Left ventricle myocardium superior (tissue), 1 donor: ENCODE measurements around the gene SEL1L3. TPM values are rescaled to one million over a fixed set of nuclear protein-coding genes. Genes with fewer than 3 reads are reported as not detected.
"Not testable (repeated sequence)": the region's sequence is repeated elsewhere in the genome, so short reads cannot be mapped to it uniquely, and the experiment has no call there.

Experiments used
- ATAC-seq: fragments of 200-7000 bp; cut with Tn5 transposase; one replicate; pipeline ENCODE4 v1.9.1; 2020; ENCODE audit warnings: mild to moderate bottlenecking, moderate library complexity
- DNase-seq: peaks from one replicate; pipeline ENCODE4 v3.0.0-alpha.2; 2020
- intact Hi-C: fragments of 100-400 bp; cut with micrococcal nuclease; formaldehyde crosslinking; loops from one replicate; pipeline ENCODE4 v1.11.0; 2022
- long read RNA-seq: library from polyadenylated mRNA; unstranded; transcript quantifications from one replicate; pipeline ENCODE4 v2.0.0, GENCODE V29; 2021
- total RNA-seq: library from RNA; stranded (reverse); fragmentation: NEBNext Ultra II Directional; extraction: Animal tissue kit (Norgen Biotek cat#: 25700); gene quantifications from one replicate; pipeline ENCODE4 v1.2.1, GENCODE V29; 2021
- donor health status: DM: no; HTN: yes; CAD: no; lungs with severe emphysema.

Gene SEL1L3
- total RNA-seq = 2.8 TPM
- long read RNA-seq, full-length matches to known transcripts = 3 of 5 reads
- long read RNA-seq, partial matches to known transcripts = 1 of 5 reads
- long read RNA-seq, other reads (novel, unspliced or antisense) = 1 of 5 reads

DNA sequence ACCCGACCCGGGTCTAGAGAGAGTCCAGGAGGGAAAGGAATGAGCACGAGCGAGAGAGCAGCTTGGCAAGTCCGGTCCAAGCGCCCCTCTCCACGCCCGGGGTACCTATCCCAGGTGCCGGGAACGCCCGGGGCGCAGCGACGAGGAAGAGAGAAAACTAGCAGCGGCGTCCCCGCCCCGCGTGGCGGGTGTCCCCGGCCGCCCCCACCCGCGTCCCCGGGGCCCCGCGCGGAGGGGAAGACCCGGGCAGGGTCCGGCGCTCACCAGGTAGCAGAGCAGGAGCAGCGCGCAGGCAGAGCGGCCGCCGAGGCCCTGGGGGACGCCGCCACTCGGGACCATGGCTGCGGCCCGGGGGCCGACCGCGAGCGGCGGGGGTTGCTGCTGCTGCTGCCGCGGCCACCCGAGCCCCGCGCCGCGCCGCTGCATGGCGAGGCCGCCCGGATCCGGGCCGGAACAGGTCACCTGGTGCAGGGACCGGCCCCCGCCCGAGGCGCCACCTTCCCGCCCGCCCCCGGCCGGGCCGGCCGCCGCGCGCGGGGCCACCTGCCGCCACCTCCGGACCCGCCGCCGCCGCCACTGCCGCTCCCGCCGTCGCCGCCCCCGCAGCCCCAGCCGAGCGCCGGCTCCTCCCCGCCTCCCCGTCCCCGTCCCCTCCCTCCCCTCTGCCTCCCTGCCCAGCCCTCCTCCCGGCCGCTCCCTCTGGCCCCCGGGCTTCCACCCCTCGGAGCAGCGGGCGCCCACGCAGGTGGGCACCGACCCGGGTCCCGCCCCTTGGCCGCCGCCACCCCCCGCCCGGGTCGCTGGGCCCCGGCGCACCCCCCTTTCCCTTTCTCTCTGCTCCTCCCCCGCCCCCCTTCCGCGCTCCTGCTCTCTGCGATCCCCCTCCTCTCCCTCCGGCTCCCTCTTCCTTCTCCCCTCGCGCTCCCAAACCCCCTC is at the start of gene SEL1L3:
TSS of gene SEL1L3 (minus strand) at position 578 of the 936 bp plus-strand sequence. CDS start at position 426, 152 bp downstream.
- intact Hi-C loops = no loop called here
- peak; percentile 63 for DNase-seq
- ATAC-seq = peak; percentile 44

DNA sequence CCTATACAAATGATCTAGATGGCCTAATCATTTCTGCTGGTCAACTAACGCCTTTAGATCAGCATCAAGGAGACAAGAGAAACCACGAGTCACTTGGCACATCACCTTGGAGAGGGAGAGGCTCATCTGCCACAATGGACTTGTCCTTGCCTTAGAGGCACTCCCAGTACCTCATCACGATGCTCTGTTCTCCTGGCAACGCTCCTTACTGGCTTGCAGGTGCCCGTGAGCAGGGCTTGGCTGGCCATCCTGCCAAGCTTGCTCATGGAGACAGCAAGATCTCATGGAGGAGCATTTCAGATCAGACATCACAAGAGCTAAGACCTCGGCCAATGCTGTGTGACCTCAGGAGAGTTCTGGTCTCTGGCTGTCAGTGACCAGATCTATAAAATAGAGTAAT is 48.6 kb upstream of the SEL1L3 start:
- no peak for DNase-seq
- intact Hi-C loops = no loop called here

DNA sequence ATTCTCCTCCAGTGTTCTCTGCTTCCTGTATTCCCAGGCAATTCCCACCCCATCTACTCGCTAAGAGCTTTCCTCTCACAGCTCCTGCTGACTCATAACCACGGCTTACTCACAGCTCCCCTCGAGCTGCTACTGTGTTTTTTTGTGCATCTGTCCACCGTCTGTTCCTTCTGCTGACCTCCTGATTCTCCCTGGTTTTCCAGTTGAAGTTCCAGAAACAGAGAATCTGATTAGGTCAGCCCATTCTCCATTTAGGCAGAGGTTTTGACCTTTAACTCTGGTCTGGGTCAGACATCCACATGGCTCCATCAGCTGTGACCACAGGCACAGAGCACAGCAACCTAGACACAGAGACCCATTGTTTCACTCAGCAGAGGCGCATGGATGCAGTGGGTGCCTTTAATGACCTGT is 45.7 kb upstream of the SEL1L3 start:
- peak; percentile 70 for ATAC-seq
- no peak for DNase-seq
- intact Hi-C loops = no loop called here

More for the DNA sequence above, 48.6 kb upstream of the SEL1L3 start:
- ATAC-seq = no peak

DNA sequence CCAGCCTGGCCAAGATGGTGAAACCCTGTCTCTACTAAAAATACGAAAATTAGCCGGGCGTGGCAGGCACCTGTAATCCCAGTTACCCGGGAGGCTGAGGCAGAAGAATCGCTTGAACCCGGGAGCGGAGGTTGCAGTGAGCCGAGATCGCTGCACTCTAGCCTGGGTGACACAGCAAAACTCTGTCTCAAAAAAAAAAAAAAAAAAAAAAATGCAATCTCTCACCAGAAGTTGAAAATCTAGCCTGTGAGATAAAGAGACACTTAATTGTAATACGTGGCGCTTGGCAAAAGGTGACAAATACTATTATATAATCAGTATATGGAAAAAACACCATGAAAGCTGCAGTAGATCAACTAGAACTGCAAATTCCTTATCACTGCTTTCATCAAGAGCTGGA is 43.3 kb upstream of the SEL1L3 start:
- intact Hi-C loops, ATAC-seq, DNase-seq: not testable (repeated sequence)

DNA sequence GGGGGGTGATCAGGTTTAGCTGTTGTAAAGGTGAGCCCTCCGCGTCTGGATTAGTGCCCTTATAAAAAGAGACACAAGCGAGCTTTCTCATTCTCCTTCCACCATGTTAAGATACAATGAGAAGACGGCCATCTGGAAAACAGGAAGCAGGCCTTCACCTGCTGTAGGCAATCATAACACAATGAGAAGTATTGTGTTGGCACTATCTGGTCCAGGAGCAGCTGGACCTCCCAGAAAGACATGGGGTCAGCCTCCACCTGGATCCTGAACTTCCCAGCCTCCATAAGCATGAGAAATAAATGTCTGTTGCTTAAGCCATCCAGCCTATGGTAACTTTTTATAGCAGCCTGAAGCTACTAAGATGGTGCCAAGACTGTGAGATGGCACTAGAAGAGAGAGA is 42.6 kb upstream of the SEL1L3 start:
- intact Hi-C loops = no loop called here

DNA sequence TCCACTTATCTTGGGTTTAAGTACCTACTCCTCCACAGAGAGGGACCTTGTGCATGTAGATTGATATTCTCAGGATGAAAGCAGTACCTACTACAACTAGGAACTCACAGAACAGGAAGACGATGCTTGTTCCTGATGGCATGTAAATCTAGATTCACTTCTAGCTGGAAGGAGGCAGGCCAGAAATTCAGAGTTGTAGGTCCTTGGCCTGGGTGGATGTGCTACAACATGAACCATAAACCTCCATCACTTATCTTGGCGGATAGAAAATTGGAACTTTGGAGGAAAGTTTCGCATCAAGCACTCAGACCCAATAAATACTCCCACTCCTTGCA is 41.9 kb upstream of the SEL1L3 start:
- intact Hi-C loops = no loop called here
- ATAC-seq (no peak), DNase-seq (no peak)

More for the DNA sequence above, 42.6 kb upstream of the SEL1L3 start:
- ATAC-seq (no peak), DNase-seq (no peak)

DNA sequence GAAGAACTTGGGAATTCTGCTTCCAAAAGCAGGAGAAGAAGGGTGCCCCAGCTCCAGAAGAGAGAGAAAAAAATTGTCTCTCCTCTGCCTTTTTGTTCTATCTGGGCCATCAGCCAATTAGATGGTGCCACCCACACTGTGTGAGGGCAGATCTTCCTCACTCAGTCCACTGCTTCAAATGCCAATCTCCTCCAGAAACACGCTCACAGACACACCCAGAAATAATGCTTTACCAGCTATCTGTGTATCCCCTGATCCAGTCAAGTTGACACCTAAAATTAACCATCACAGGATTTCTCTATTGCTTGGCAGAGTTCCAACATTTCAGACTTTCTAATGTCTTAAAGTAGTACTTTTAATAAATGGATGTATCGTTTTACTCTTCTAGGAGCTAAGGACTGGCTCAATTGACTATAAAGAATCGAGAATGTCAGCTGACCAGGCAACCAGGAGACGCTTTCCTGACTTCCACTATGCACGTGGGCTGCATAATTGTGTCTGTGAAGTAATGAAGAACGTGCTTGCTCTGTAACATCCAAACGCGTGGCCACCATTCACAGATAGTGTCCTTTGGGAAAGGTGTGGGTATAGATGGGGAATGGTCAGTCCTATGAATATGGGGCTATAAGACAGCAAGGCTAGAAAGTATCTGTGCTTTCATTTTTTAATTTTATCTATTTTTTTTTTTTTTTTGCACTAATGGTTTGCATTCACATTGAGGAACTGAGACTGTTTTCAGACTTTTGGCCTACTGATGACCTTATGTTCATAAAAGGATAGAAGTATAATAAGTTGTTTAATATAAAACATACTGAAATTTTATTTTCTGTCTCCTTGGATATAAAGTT is 41.3 kb upstream of the SEL1L3 start:
- intact Hi-C loops = no loop called here
- DNase-seq (no peak), ATAC-seq (no peak)

DNA sequence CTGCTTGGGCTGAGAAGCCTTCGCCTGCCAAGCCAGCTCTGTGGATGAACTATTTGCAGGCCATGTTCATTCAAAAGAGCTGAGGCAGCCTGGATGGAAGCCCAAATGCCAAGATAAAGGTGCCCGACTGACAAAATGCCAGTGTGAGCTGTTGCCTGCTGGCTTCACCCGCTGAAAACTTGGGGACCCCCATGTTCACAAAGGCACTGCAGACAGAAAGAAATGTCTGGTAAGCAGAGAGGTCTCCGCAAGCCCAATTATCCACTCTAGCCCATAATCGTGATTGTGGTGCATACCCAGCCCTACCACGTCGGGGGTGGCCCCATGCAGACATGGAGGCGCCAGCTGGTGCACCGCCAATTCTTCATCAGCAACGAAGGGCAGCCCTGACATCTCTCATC is 38.2 kb upstream of the SEL1L3 start:
- DNase-seq (peak; percentile 41), ATAC-seq (peak; percentile 86)
- intact Hi-C loops = no loop called here

DNA sequence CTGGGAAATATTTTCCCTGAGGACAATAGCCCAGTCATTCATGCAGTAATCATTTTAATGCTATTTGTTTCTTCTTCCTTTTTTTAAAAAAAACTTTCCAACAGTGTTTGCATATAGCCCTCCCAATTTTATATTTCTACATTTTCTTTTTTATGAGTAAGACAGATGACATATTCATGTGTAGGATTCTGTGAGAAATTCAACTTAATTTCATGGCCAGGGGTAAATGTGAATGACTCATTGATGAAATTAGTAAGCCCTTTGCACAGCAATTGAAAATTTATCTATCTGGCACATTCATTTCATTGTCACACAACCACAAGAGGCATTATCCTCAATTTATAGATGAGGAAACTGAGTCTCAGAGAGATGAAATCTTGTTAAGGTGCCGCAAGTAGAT is 37.5 kb upstream of the SEL1L3 start:
- no peak for ATAC-seq
- no peak for DNase-seq
- intact Hi-C loops = no loop called here

DNA sequence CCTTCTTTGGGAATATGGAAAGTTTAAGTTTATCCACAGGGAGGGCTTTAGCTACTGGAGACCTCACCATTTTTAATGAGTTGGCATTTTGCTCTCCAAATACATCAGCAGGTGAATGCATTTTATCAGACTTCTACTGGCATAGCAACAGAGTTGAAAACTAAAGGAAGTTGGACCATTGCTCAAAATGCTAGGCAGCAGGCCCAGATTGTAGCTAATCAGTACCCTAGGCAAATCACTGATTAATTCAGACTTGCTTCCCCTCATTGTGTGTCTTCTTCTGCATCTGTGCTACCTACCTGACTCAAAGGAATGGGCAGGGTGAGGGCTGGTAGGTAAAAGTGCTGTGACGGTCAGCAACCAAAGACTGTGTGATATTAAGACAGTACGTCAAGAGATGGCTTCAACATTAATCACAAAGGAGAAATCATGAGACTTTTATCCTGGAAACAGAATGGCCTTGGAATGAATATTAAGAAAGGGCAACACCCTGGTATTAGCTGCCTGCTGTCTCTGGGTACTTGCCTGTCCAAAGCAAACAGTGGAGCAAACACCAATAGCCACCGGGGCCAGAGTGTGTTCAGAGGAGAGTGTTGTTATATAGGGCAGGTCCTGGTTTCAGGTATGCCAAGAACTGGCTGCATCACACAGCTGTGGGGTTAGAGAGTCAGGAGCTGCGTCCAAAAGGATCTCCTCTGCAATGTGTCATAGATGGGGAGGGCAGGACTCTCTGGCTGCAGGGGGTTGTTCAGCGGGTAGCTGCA is 34.2 kb upstream of the SEL1L3 start:
- ATAC-seq (no peak), DNase-seq (no peak)
- intact Hi-C loops = no loop called here

DNA sequence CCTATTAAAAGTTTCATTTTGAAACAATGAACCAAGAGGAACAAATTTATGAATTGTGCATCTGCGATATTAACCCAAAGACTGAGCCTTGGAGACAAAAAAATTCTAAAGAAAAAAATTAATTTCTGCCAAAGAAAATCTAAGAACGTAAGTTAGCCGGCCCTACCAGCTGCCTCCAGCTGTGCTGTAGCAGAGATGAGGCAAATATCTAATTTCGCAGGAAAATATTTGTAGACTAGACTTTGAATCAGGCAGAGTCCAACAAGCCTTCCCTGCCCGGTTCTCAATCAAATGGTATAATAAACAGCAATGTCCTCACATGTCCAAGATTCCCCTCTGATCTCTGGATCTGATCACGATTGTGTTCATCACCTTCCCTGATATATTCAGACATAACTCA is 30.0 kb upstream of the SEL1L3 start:
- peak; percentile 73 for DNase-seq
- intact Hi-C loops = no loop called here
- ATAC-seq = peak; percentile 74

DNA sequence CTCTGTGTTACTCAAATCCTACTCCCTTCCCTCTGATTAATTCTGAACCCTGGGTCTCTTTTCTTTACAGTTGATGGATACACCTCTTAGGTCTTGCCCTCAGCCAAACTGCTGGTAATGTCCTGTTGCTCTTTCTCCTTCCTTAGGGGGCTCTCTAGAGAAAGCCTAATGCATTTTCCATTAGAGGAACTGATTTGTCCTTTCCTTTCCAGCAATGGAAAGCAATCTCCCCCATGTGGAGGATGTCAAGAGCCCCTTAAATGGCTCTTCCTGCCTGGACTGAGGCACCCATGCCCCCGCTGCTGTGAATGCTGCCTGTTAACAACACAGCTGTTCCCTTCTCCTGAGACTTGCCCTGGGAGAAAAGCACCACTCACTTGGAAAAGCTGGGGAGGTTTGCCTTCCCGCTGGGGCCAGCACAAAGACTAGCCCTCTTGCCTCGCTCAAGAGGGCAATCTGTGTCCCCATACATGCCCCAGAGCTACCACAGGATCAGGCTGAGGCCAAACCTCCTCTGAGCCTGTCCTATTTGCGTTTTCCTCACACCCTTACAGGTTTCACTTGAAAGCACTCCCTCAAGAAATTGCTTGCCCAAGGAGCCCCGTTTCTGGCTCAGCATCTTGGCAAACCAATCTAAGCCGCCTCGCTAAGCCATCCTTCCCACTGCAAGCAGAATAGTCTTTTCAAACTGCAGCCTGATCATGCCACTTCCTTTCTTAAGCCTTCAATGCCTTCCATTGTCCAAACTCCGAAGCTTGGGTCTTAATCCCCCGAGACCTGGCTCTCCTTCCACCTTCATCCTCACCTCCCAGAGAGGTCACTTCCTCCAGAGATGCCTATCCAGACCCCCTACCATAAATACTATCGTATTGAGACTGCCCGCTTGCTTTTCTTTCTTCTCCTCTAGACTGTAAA is 28.0 kb upstream of the SEL1L3 start:
- no peak for DNase-seq
- intact Hi-C loops = no loop called here
- ATAC-seq = no peak

DNA sequence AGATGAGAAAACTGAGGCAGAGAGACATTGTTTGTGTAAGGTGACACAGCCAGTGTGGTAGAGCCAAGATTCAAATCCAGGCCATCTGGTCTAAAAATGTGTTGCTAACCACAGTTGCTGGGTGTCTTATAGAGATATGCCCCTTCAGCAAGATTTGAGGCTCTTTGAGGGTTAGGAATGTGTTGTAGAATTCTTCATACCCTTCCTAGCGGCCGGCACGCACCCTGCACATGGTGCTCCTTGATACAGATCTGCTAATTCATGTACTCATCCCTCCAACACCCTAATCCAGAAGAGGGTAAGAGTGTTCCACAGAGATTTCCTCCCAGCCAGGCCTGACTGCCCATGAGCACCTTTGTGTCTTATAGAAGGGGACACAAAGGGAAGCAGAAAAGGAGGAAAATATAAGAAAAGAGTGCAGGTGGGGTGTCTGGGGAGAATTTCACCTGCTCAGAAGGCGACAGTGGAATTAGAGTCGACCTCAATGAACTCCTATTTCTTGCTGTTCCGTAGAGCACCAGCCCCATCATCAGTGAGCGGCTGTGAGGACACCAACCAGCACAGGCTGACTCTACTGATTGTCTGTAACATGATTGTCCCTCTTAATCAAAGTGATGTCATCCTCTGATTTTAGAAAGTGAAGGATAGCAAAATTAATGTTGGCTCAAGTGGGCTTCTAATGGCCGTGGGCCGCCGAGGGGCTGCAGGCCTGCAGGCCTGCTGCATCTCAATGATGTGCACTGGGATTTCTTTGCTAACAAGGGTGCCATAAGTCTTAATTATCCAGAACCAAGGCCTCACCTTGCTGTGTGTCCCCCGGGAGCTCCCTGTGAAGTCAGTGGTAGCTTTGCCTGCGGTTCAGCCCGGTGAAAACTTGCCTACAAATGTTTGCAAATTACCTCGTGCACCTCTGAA is 27.1 kb upstream of the SEL1L3 start:
- ATAC-seq (no peak), DNase-seq (no peak)
- intact Hi-C loops = no loop called here

DNA sequence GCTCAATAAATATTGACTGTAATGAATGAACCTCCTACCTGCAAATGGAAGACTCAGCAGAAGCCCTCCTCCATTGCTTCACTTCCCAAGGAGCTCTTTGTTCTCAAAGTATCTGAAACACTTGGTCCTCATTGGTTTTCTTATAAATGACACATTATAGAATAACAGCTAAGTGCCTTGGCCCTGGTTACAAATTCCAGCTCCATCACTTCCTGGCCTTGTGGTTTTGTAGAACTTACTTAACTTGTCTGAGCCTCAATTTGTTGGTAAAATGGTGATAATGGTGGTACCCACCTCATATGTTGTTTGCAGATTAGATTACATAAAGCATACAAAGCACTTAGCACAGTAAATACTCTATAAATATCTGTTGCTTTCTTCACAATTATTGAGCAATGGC is 26.0 kb upstream of the SEL1L3 start:
- ATAC-seq = no peak
- intact Hi-C loops = no loop called here
- DNase-seq = no peak

DNA sequence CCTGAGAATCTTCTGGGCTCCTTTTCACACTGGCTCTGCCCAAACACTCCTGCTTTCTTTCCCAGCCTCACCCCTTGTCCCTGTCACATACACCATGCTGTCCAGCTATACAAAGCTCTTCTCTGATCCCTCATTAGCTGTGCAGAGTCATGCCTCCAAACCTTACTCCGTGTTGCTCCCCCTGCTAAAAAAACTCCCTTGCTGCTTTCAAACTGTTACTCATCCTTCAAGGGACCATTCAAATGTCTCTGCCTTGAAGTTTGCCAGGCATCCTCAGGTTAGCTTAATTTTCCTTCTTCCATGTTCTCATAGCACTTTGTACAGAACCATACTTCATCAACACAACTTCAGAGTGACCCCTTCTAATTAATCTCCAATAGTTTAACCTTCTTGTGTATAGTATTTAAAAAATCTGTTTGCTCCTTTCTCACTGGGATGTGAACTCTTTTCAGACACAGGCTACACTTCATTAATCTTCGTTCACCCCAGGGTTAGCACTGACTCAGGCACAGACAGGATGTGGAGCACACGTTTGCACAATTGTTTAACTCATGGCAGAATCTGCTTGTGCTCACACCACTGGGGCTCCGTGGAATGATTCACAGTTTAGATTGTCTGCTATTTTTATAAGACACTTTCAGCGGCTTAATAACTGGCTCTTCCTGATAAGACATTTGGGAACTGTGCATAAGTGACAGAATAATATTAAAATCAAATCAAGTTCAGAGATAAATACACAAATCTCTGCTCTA is 21.4 kb upstream of the SEL1L3 start:
- DNase-seq (no peak), ATAC-seq (no peak)
- intact Hi-C loops = no loop called here

DNA sequence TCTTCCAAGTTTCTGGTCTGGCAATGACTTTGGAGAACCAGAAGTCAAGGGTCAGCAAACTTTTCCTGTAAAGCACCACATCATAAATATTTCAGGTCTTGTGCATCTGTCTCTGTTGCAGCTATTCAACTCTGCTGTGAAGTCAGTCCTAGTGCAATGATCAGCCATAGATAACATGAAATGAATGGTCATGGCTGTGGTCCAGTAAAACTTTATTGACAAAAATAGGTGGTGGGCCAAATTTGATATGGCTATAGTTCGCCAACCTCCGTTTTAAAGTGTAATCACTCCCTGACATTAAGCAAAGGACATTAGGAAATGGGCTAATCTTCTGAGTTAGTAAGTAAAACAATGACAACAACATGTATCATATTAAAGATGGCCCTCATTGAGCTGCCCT is 20.8 kb upstream of the SEL1L3 start:
- intact Hi-C loops = no loop called here
- ATAC-seq = no peak
- DNase-seq = no peak

DNA sequence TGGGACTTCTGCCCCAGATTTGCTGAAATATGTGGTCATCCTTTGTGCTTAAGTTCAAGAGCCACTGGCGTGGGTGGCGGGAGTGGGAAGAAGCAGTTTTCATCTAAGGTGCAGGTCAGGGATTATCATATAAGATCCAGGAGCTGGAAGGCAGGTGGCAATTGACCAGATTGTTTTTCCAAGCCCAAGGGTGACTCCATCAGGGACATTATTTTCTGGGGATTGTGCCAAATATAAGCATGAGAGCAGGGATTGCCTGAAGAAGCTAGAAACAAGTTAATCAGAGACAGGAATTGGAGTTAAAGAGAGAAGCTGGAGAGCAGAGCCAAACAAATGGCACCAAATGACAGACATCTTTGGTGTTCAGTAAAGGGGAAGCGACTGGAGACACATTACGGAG is 19.4 kb upstream of the SEL1L3 start:
- DNase-seq (no peak), ATAC-seq (no peak)
- intact Hi-C loops = no loop called here
